GM19240 (cell line): ENCODE measurements around the gene ZDHHC6.
"Not testable (repeated sequence)": the region's sequence is repeated elsewhere in the genome, so short reads cannot be mapped to it uniquely, and the experiment has no call there.

ENCODE experiments used
- DNase-seq: peaks from one replicate; pipeline ENCODE4 v3.0.0; 2011; ENCODE audit warnings: low spot score; ENCODE audit not compliant: insufficient read length

ZDHHC6 gene

GRCh38 chr10:112393341-112393740 lies 53.4 kb downstream of the ZDHHC6 start:
- no peak for DNase-seq

GRCh38 chr10:112390125-112390703 lies 56.5 kb downstream of the ZDHHC6 start:
- no peak for DNase-seq

GRCh38 chr10:112389271-112389822 lies 57.4 kb downstream of the ZDHHC6 start:
- no peak for DNase-seq

GRCh38 chr10:112388548-112388947 lies 58.2 kb downstream of the ZDHHC6 start:
- no peak for DNase-seq

GRCh38 chr10:112388056-112388455 lies 58.7 kb downstream of the ZDHHC6 start:
- not testable (repeated sequence) for DNase-seq

GRCh38 chr10:112385201-112385600 lies 61.5 kb downstream of the ZDHHC6 start:
- DNase-seq = no peak

GRCh38 chr10:112384141-112384540 lies 62.6 kb downstream of the ZDHHC6 start:
- DNase-seq = no peak

- no peak for DNase-seq
Observed at GRCh38 chr10:112383325-112383724, 63.4 kb downstream of the ZDHHC6 start.

- no peak for DNase-seq
Observed at GRCh38 chr10:112382515-112383235, 64.0 kb downstream of the ZDHHC6 start.
